OCI-LY7 (cell line): ENCODE results near the gene TRPM3. TPM values are rescaled to one million over a fixed set of nuclear protein-coding genes. Genes with fewer than 3 reads are reported as not detected.

Experiments used
- BruUV-seq: library from RNA; stranded (reverse); fragments of 400-500 nt; replicated peaks from 2 replicates; lab custom pipeline; 2021; lab: Mats Ljungman, UMichigan
- CTCF ChIA-PET: fragments of 300-600 bp; sonication (Branson Sonifier 250); formaldehyde crosslinking; loops from one replicate; lab custom pipeline; 2022; ENCODE audit warnings: antibody characterized with exemption; ENCODE audit not compliant: unreplicated experiment; lab: Charles Lee
- POLR2A ChIA-PET: fragments of 300-600 bp; sonication (Branson Sonifier 250); formaldehyde crosslinking; loops from one replicate; lab custom pipeline; 2022; ENCODE audit warnings: antibody characterized with exemption; lab: Charles Lee
- DNase-seq: peaks from one replicate; pipeline ENCODE4 v3.0.0-alpha.2; 2015; ENCODE audit warnings: low spot score
- H2AFZ ChIP-seq: fragments of 200-600 bp; sonication (generic), shearing (Covaris generic); 2 replicates; pipeline ENCODE4 v1.6.1; 2014; ENCODE audit warnings: mild to moderate bottlenecking, antibody characterized with exemption, low read length, moderate library complexity
- H3K27ac ChIP-seq: fragments of 200-600 bp; sonication (generic); 2 replicates; pipeline ENCODE4 v1.5.1; 2014; ENCODE audit warnings: mixed run types, low read depth, mild to moderate bottlenecking, moderate library complexity, low read length, inconsistent platforms; ENCODE audit not compliant: poor library complexity, severe bottlenecking
- H3K36me3 ChIP-seq: fragments of 200-600 bp; sonication (generic); 2 replicates; pipeline ENCODE4 v1.6.1; 2014; ENCODE audit warnings: mild to moderate bottlenecking, antibody characterized with exemption, low read length, moderate library complexity, mixed read lengths; ENCODE audit not compliant: insufficient read depth
- H3K4me1 ChIP-seq: fragments of 200-600 bp; sonication (generic); 2 replicates; pipeline ENCODE4 v1.5.1; 2014; ENCODE audit warnings: mild to moderate bottlenecking, low read length; ENCODE audit not compliant: insufficient read depth, poor library complexity, severe bottlenecking
- H3K4me2 ChIP-seq: fragments of 200-600 bp; sonication (generic); 2 replicates; pipeline ENCODE4 v1.6.1; 2014; ENCODE audit warnings: mild to moderate bottlenecking, low read length
- H3K4me3 ChIP-seq: fragments of 200-600 bp; sonication (generic); 2 replicates; pipeline ENCODE4 v1.5.1; 2014; ENCODE audit warnings: mild to moderate bottlenecking, low read depth, low read length; ENCODE audit not compliant: poor library complexity, severe bottlenecking
- H3K79me2 ChIP-seq: fragments of 200-600 bp; sonication (generic); 2 replicates; pipeline ENCODE4 v1.6.1; 2016; ENCODE audit warnings: low read depth, mild to moderate bottlenecking, low read length, moderate library complexity, mixed read lengths; ENCODE audit not compliant: insufficient read depth
- H3K9me2 ChIP-seq: fragments of 200-600 bp; sonication (generic); 2 replicates; pipeline ENCODE4 v1.6.1; 2016; ENCODE audit warnings: mild to moderate bottlenecking, low read length, mixed read lengths; ENCODE audit not compliant: insufficient read depth
- H3K9me3 ChIP-seq: fragments of 200-600 bp; sonication (generic); 2 replicates; pipeline ENCODE4 v1.6.1; 2014; ENCODE audit warnings: mild to moderate bottlenecking, mixed run types, low read length, mixed read lengths
- H4K20me1 ChIP-seq: fragments of 200-600 bp; sonication (generic); 2 replicates; pipeline ENCODE4 v1.6.1; 2014; ENCODE audit warnings: mild to moderate bottlenecking, antibody characterized with exemption, low read length, moderate library complexity, mixed read lengths; ENCODE audit not compliant: insufficient read depth
- CTCF ChIP-seq: fragments of 200-600 bp; sonication (generic); conservative IDR thresholded peaks from 2 replicates; pipeline ENCODE4 v1.5.1; 2014; ENCODE audit warnings: mild to moderate bottlenecking, antibody characterized with exemption, low read length, moderate library complexity, mixed read lengths
- EZH2phosphoT487 ChIP-seq: fragments of 200-600 bp; sonication (generic); IDR thresholded peaks from 2 replicates; pipeline ENCODE4 v1.6.1; 2018; ENCODE audit warnings: low read depth, borderline replicate concordance, mild to moderate bottlenecking, mixed run types, antibody characterized with exemption, low read length, moderate library complexity, mixed read lengths
- intact Hi-C: fragments of 100-400 bp; cut with micrococcal nuclease; formaldehyde crosslinking; loops from one replicate; pipeline ENCODE4 v1.10.0; 2022; ENCODE audit not compliant: unreplicated experiment
- total RNA-seq, 2 experiments: library from RNA; depleted of rRNA in 1 of 2; stranded (reverse); fragments of >200 nt in 1 of 2; shearing (Covaris generic) in 1 of 2; gene quantifications; 2 replicates each; pipeline ENCODE4 v1.2.3, GENCODE V29; 2014 to 2022

Gene TRPM3
- total RNA-seq, 2 experiments from 2014 or later: not detected

- DNase-seq: peak; percentile 67
- H3K4me1 ChIP-seq: peaks cover 34% of the 10 kb centered on the region
- peak overlapping the region; percentile 52 for H3K27ac ChIP-seq
- no TSS peak for BruUV-seq
- intact Hi-C loops: loop anchor here (10.0 kb wide), 1 partner anchor 353 kb away; the partner anchor contains the start of gene SMC5
- no peak overlapping the region; the same call in 1 of the 2 replicates for H3K4me2 ChIP-seq
- peaks cover 5% of the 10 kb centered on the region; the same call in 1 of the 2 replicates for H3K36me3 ChIP-seq
- peak overlapping the region; percentile 9 for H3K4me3 ChIP-seq
- no peaks in the 10 kb centered on the region for H3K9me2 ChIP-seq
- CTCF ChIA-PET: no interaction called here
- H4K20me1 ChIP-seq: no peaks in the 10 kb centered on the region
- peaks cover 9% of the 10 kb centered on the region; the same call in 1 of the 2 replicates for H3K9me3 ChIP-seq
- TF ChIP-seq EZH2phosphoT487 (no peak), CTCF (no peak)
- POLR2A ChIA-PET: no interaction called here
- H3K79me2 ChIP-seq: no peaks in the 10 kb centered on the region
- H2AFZ ChIP-seq: peak overlapping the region; percentile 84
Measured at GRCh38 chr9:70607926-70608325, 513.5 kb downstream of the TRPM3 start.

- Histone ChIP-seq H3K36me3 (peaks cover 5% of the 10 kb centered on the region; the same call in 1 of the 2 replicates), H3K4me3 (peak overlapping the region; percentile 9), H3K27ac (peak overlapping the region; percentile 52), H2AFZ (peak overlapping the region; percentile 84; the same call in 1 of the 2 replicates), H3K4me2 (no peak overlapping the region), H3K79me2 (no peaks in the 10 kb centered on the region), H3K9me3 (peaks cover 9% of the 10 kb centered on the region; the same call in 1 of the 2 replicates), H3K4me1 (peaks cover 40% of the 10 kb centered on the region), H3K9me2 (no peaks in the 10 kb centered on the region), H4K20me1 (no peaks in the 10 kb centered on the region)
- CTCF ChIA-PET: no interaction called here
- DNase-seq: no peak
- no peak for TF ChIP-seq CTCF
- no peak for TF ChIP-seq EZH2phosphoT487
- POLR2A ChIA-PET: interaction anchor here (0.6 kb wide), 1 partner anchor 814 kb away, joined by 3 read pairs; no protein-coding TSS in a partner anchor
- no TSS peak for BruUV-seq
- intact Hi-C loops: loop anchor here (10.0 kb wide), 1 partner anchor 353 kb away; the partner anchor contains the start of gene SMC5
Measured at GRCh38 chr9:70607329-70607728, 514.1 kb downstream of the TRPM3 start.

- no peaks in the 10 kb centered on the region for H4K20me1 ChIP-seq
- CTCF ChIA-PET: interaction anchor here (0.9 to 1.3 kb wide), 3 partner anchors 22 to 632 kb away, joined by 3 to 5 read pairs (median 3); no protein-coding TSS in a partner anchor
- peaks cover 38% of the 10 kb centered on the region for H3K4me1 ChIP-seq
- H3K36me3 ChIP-seq: peaks cover 5% of the 10 kb centered on the region; the same call in 1 of the 2 replicates
- no peaks in the 10 kb centered on the region; the same call in 1 of the 2 replicates for H3K9me3 ChIP-seq
- DNase-seq: peak; percentile 67
- peak overlapping the region; percentile 52 for H3K4me2 ChIP-seq
- intact Hi-C loops: loop anchor here (2.0 to 10.0 kb wide), 4 partner anchors 181 to 491 kb away; partner anchors contain the start of gene SMC5
- H3K79me2 ChIP-seq: no peaks in the 10 kb centered on the region
- peak overlapping the region; percentile 75 for H3K27ac ChIP-seq
- no TSS peak for BruUV-seq
- no peaks in the 10 kb centered on the region for H3K9me2 ChIP-seq
- H3K4me3 ChIP-seq: peak overlapping the region; percentile 29
- POLR2A ChIA-PET: interaction anchor here (0.6 kb wide), 2 partner anchors 99 to 243 kb away, joined by 3 to 7 read pairs; no protein-coding TSS in a partner anchor
- peak overlapping the region; percentile 87 for H2AFZ ChIP-seq
- TF ChIP-seq EZH2phosphoT487: no peak
- TF ChIP-seq CTCF: no peak
Measured at GRCh38 chr9:70603020-70603411, 518.4 kb downstream of the TRPM3 start.
